ENCODE measurements around the gene CHM.
"Not testable (repeated sequence)": the region's sequence is repeated elsewhere in the genome, so short reads cannot be mapped to it uniquely, and the experiment has no call there.

CHM gene

DNA sequence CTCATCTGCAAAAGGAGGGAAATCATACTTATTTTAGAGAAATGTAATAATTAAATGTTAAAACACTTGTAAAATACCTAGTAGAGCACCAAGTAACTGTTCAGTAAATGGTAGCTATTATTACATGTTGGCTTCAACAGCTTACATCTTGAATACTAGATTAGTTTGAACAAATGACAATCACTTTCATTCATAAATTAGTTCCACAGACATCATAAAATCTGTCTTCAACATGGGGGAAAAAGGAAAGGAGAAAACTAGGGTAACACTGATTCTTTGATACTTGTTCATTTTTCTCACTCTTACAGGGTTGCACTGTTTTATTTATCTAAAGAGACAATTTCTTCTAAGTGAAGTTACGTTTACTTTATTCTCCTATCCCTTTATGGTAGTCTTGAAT lies 51.7 kb downstream of the CHM start:
- DNase-seq (ENCODE audit: low read depth in 2 of 2): no peak

DNA sequence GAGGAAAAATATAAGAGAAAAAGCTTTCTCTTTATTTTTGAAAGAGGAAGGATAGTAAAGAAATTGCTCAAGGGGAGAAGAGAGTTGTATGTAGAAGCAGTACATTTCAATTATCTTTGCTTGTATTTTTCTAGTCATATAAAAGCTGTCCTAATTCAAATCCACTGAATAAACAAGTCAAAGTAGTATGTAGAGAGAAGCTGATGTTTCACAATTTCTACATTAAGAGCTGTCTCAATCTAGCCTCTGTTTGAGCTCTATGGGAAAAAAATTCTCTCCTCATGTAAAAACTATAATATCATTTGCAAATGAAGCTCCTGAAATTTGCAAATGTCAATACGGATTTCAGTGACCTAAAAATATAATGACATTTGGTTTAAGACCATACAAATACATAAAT lies 52.6 kb downstream of the CHM start:
- no peak for DNase-seq (ENCODE audit: low read depth in 2 of 2)

DNA sequence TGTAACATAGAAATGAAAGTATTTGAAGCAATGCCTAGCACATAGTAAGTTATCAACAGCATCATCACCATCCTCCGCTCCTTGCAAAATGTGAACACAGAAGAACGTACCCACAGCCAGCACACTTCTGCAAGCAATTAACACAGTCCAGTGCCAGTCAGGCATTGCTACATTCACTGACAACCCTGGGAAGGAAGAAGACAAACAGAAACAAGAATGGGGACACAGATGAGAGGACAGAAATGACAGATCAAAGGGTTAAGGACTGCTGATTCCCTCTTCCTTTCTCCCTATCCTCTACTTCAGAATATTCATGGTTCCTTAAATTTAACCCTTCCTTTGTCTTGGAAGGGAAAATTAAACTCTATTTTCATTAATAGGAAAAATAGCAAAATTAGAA lies 53.1 kb downstream of the CHM start:
- DNase-seq (ENCODE audit: low read depth in 2 of 2): no peak

DNA sequence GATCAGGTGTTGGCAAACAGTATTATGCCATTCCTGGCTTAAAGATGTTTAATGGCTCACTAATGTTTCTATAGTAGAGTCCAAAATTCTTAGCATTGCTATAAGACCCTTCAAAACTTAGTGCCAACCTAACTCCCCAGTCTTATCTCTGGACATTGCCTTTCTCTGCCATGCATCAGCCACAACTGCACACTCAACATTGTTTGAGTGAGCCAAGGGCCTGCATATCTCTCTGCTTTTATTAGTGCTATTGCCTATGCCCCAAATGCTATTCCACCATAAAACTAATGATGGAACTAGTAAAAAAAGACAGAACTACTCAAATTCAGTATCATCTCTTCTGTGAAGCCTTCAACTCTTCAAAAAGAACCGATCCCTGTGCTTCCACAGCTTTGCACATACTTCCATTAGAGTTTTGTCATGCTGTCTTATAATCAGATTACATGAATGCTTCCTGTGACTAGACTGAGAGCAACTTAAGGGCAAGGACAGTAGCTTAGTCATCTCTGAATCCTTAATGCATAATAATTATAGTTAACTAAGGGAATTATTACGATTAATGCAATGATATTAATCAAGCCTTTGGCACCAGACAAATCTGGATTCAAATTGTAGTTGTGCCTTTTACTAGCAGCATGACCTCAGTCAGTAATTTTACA lies 53.7 kb downstream of the CHM start:
- no peak for DNase-seq (ENCODE audit: low read depth in 2 of 2)

DNA sequence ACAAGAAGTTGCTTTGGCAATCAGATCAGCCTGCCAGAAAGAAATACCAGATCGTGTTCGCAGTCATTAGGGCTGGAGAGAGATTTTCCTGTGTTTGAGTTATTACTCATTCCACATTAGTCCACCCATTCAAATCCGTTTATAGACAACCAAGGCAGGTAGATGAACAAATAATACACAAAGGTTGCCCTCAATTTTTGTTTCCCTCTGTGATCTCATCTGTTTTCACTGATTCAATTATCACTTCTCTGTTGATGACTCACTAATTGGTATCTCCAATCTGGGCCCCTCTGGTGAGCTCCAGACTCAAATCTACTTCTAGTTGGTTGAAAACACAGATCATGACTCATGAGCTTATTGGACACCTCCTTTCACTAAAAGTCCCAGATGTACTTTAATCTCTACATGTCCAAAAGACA lies 54.5 kb downstream of the CHM start:
- no peak for DNase-seq (ENCODE audit: low read depth in 2 of 2)

DNA sequence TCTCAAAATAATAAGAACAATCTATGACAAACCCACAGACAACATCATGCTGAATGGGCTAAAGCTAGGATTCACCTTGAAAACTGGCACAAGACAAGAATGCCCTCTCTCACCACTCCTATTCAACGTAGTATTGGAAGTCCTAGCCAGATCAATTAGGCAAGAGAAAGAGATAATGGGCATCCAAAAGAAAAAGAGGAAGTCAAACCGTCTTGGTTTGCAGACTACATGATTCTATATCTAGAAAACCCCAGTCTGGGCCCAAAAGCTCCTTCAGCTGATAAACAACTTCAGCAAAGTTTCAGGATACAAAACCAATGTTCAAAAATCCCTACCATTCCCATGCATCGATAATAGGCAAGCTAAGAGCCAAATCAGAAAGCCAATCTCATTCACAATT lies 59.0 kb downstream of the CHM start:
- no peak for DNase-seq (ENCODE audit: low read depth in 2 of 2)

DNA sequence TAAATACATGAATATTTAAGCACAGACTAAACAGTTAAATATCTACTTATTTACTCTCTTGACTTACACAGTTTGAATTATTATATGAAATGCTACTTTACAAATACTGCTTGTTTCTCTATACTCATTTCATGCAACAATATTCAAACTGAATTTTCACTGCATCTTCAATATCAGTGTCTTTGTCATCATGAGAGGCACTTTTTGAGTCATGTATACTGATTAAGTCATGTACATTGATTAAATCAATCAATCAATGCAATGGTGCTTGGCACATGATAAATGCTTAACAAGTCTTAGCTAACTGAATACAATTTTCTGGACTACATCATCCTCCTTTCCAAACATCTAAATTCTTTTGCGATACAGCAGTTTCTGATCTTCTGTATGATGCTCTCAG lies 67.1 kb downstream of the CHM start:
- no peak for DNase-seq (ENCODE audit: low read depth in 2 of 2)

DNA sequence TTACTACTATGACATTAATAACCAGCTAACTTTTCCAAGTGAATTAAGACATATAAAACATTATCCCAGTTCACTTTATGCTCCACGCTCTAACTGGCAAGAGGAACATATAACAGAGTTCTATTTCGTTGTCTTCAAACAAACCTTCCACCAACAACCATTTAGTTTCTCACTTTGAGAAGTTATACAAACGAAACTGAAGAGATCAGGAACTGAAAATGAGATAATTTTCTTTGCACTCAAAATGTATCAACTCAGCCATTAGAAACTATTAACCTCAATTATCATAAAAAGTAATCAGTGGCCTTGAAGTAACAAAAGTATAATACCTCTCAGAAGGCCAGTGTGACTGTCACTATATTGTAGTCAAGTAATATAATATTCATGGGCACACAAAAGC lies 70.1 kb downstream of the CHM start:
- DNase-seq (ENCODE audit: low read depth in 2 of 2): no peak

DNA sequence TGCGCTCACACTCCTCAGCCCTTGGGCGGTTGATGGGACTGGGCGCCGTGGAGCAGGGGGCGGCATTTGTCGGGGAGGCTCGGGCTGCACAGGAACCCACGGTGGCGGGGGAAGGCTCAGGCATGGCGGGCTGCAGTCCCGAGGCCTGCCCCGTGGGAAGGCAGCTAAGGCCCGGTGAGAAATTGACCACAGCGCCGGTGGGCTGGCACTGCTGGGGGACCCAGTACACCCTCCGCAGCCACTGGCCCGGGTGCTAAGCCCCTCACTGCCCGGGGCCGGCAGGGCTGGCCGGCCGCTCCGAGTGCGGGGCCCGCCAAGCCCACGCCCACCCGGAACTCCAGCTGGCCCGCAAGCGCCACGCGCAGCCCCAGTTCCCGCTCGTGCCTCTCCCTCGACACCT lies 75.0 kb downstream of the CHM start:
- not testable (repeated sequence) for DNase-seq (ENCODE audit: low read depth in 2 of 2)

DNA sequence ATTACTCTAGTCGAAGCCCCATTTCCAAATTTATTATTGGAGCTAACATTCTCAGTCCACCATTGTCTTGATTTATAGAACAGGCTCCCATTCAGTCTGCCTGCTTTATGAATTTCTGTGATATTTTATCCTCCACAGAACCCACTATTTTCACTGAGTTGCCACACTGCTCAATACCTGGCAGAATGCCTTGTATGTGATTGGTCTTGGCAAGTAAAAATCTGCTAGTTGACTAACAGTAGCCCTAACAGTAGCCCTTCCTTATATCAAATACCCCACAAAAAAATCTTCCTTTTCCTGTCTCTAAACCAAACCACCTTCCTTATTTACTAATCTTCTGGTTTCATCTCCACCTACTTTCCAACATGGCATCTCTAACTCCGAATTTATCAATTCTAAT lies 82.6 kb downstream of the CHM start:
- no peak for DNase-seq (ENCODE audit: low read depth in 2 of 2)

DNA sequence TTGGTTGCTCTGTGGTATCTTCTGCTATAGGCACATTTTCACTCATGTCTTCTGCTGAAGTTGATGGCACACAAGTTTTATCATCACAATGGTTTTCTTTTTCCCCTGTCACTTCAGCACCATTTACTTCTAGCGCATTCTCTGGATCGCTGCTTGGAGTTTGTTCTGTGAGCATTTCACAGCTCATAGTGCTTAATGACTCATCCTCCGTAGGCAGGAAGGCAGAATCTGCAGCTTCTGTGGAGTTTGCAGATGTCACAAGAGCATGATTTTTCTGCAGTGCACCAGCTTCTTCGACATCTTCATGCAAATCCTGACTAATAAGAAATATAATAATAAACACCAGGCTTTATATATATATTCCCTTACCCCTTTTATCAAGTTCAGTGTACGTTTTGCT lies 83.6 kb downstream of the CHM start:
- no peak for DNase-seq (ENCODE audit: low read depth in 2 of 2)

DNA sequence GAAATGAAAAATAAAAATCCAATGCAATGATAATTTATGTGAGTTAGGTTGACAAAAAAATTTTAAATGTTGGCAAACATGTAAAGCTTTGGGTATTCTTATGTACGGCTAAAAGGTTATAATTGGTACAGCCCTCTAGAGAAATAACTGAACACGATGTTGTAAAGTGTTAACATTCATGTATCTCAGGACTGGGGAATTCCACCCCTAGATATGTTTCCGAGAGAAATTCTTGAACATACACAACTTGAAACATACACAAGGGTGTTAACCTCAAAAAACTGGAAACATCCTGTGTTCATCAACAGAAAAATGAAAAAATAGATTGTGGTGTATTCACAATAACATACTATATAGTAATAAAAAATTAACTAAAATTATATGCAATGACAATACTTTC lies 91.8 kb downstream of the CHM start:
- no peak for DNase-seq (ENCODE audit: low read depth in 2 of 2)

DNA sequence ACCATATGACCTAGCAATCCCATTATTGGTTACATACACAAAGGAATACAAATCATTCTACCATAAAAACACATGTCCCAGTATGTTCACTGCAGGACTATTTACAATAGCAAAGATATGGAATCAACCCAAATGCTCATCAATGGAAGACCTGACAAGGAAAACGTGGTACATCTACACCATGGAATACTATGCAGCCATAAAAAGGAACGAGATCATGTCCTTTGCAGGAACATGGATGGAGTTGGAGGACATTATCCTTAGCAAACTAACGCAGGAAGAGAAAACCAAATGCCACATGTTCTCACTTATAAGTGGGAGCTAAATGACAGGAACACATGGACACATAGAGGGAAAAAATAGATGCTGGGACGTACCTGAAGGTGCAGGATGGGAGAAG lies 102.6 kb downstream of the CHM start:
- DNase-seq (ENCODE audit: low read depth in 2 of 2): not testable (repeated sequence)

DNA sequence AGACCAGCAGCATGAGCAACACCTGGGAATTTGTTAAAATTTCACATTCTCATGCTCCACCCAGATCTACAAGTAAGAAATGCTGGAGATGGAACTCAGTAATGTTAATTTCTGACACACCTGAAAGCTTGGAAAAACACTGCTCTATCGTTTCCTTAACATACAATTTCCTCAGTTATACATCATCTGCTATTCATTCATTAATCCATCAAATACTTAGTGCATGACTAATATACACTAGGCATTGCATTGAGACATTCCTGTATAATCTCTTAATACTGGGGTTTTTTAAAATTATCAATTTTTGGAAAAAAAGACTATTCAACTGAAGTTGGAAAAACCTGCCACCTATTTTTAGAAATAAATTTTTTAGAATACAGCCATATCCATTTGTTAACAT lies 106.1 kb downstream of the CHM start:
- no peak for DNase-seq (ENCODE audit: low read depth in 2 of 2)

DNA sequence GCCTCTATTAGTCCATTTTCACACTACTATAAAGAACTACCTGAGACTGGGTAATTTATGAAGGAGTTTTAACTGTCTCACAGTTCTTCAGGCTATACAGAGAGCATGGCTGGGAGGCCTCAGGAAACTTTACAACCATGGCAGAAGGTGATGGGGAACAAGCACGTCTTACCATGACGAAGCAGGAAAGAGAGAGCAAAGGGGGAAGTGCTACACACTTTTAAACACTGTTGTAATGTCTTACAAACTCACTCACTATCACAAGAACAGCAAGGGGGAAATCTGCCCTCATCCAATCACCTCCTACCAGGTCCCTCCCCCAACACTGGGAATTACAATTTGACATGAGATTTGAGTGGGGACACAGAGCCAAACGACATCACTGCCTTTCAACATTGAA lies 107.4 kb downstream of the CHM start:
- DNase-seq (ENCODE audit: low read depth in 2 of 2): not testable (repeated sequence)

DNA sequence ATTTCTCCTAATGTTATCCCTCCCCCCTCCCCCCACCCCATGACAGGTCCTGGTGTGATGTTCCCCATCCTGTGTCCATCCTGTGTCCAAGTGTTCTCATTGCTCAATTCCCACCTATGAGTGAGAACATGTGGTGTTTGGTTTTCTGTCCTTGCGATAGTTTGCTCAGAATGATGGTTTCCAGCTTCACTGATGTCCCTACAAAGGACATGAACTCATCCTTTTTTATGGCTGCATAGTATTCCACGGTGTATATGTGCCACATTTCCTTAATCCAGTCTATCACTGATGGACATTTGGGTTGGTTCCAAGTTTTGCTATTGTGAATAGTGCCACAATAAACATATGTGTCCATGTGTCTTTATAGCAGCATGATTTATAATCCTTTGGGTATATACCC lies 113.0 kb downstream of the CHM start:
- not testable (repeated sequence) for DNase-seq (ENCODE audit: low read depth in 2 of 2)

DNA sequence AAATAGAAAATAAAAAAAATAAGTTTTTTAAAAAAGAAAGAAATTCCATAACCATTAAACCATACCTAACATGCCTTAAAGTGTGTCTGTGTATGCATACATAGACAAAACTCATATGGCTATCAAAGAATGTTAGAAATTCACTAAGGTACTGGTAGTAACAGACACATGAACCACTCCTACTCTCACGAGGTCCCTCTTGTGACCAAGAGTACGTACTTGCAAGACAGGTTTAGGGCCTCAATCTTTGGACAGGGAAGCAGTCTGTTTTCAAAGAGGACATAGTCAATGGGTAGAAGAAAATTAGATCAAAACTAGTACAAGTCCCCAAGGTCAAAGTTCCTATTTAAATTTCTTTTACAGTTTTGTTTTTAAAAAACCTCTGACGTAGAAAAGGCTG lies 117.3 kb downstream of the CHM start:
- DNase-seq (ENCODE audit: low read depth in 2 of 2): no peak

DNA sequence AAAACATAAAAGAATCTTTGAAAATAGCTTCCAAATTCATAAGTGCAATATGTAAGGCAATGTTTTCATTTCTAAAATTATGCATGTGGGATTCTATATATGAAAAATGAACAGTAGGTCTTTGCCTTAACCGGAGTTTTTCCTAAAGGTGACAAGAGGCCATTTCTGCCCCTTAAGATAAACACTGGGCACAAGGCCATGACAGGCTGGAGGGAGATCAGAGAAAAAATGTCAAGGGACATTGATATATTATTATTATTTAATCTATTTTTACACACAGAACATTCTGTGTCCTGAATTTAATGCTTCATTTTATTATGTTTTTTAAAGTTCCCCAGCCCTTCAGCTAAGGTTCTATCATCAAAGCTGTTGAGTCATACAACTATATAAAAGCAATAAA lies 118.8 kb downstream of the CHM start:
- DNase-seq (ENCODE audit: low read depth in 2 of 2): no peak

DNA sequence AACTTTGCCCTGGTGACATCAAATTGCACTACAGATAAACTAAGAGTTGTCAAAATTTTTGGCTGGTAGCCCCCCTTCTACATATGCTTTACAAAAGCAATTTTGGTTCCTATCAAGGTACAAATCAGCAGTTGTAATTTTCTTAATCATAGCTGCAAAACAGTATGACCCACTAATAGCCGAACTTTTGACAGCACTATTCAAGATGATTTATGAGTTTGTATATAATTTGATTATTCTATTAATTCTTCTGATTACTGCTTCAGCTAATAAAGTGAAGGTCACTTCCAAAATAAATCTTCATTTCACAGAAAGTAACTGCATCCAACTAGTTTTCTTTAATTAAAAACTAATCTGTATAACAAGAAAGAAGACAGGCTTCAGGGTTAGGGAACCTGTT lies 119.6 kb downstream of the CHM start:
- DNase-seq (ENCODE audit: low read depth in 2 of 2): no peak

DNA sequence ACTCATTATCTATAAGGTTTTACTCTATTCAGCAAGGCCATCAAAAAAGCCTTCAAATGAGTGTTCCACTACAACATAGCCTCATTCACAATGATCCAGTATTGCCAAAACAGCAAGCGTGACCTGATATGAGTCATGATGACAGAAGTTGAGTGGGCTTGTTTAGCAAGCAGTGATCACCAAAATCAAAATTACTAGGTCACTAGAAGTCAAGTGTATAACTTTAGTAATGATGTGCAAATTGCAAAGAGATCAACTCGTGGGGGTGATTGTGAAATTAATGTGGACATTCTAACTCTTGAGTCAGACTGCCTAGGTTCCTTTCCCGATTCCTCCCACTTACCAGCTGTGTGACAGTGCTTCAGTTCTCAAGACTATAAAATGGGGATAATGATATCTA lies 124.5 kb downstream of the CHM start:
- no peak for DNase-seq (ENCODE audit: low read depth in 2 of 2)

DNA sequence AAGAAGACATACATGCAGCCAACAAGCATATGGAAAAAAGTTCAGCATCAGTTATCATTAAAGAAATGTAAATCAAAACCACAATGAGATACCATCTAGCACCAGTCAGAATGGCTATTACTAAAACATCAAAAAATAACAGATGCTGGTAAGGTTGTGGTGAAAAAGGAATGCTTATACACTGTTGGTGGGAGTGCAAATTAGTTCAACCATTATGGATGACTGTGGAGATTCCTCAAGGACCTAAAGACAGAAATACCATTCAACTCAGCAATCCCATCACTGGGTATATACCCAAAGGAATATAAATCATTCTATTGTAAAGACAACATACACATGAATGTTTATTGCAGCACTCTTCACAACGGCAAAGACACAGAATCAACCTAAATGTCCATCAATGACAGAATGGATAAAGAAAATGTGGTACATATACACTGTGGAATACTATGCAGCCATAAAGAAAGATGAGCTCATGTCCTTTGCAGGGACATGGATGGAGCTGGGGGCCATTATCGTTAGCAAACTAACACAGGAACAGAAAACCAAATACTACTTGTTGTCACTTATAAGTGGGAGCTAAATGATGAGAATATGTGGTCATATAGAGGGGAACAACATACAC lies 130.6 kb downstream of the CHM start:
- not testable (repeated sequence) for DNase-seq (ENCODE audit: low read depth in 2 of 2)

DNA sequence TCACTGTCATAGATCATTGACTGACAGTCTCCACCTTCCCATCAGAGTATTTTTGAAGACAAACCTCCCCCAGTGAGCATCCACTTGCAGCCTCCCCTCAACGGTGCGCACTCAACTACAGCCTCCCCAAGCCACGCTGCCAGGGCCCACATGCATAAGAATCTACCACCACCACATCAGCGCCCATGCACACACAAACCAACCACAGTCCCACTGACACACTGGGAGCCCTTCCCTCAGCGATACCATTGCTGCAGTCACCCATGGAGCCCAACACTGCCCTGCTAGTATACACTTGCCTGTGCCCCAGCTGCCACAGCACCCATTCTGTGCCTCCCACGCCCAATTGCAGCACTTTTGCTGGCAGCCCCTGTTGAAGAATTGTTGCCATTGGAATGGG lies 132.9 kb downstream of the CHM start:
- DNase-seq (ENCODE audit: low read depth in 2 of 2): no peak

DNA sequence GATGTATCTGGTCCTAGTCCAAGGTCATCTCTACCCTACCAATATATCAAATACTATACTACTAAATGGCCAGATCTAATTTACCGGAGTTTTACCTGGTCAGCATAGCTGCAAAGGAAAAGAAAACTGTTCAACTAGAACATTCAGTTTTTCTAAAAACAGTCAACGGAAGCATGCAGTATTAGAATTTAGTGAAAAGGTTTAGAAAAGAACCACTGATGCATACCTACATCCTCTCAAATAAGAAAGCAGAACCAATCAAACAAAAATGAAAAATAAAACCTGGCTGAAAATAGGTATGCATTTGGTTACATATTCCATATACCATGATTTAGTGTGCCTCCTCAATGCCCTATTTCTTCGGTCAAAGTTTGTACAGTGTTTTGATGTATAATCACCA lies 140.0 kb downstream of the CHM start:
- no peak for DNase-seq (ENCODE audit: low read depth in 2 of 2)

DNA sequence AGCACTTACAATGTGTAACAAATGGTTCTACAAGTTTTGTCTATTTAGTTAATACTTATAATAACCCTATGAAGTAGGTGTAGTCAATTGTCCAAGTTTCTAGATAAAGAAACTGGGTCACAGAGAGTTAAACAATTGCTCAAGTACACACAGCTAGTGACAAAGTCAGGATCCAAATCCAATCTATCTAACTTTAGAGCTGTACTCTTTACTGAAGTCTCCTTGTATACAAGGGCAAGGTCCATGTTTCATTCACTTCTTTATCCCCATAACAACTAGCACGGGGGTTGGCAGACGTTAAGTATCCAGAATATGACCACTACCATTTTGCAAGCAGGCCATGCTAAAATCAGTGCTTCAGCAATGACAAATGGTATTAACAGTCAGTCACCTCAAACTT lies 141.0 kb downstream of the CHM start:
- DNase-seq (ENCODE audit: low read depth in 2 of 2): no peak

Measured in activated CD4-positive, alpha-beta T cell treated with anti-CD3 and anti-CD28 coated beads for 24 hours (primary cell).